CD4-positive, alpha-beta T cell treated with Interleukin-12 subunit alpha and Interleukin-12 subunit beta, for 1 hour (primary cell): Measurements from ENCODE around the gene CHMP2B.
"Not testable (repeated sequence)": the region's sequence is repeated elsewhere in the genome, so short reads cannot be mapped to it uniquely, and the experiment has no call there.

Experiments
- DNase-seq: peaks from one replicate; pipeline ENCODE4 v3.0.0-alpha.2; 2020

Gene CHMP2B

DNA sequence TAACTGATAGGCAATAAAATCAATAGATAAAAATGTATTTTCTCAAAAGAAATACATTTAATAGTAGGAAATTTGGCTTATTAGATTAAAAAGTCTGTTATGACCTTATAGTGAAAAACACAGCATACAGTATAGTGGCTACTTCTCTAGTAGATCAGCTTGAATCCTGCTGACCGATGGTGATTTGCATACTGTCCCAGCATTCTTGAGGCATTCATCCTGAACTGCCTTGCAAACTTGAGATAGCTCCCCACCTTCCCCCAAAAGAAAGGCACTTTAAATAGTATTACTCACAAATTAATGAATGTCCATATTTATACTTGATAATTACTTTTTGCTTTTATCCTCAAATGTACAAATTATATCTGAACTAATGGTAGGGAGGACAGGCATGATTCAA lies 6.7 kb downstream of the CHMP2B start:
- DNase-seq = no peak

DNA sequence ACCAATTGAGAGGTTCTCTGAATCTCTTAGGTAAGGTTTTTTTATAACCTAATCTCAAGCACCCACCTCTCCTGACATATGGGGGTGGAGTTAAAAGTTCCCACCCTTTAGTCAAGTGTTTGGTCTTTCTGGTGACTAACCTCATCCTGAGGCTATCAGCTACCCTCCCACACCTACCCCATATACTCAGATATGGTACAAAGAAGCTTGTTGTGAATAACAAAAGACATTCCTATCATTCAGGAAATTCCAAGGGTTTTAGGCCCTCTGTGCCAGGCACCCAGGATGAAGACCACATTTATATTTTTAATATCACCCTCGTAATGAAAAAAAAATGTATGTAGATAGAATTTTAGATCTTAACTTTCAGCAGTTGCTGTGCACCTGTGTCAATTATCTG lies 9.0 kb downstream of the CHMP2B start:
- no peak for DNase-seq

DNA sequence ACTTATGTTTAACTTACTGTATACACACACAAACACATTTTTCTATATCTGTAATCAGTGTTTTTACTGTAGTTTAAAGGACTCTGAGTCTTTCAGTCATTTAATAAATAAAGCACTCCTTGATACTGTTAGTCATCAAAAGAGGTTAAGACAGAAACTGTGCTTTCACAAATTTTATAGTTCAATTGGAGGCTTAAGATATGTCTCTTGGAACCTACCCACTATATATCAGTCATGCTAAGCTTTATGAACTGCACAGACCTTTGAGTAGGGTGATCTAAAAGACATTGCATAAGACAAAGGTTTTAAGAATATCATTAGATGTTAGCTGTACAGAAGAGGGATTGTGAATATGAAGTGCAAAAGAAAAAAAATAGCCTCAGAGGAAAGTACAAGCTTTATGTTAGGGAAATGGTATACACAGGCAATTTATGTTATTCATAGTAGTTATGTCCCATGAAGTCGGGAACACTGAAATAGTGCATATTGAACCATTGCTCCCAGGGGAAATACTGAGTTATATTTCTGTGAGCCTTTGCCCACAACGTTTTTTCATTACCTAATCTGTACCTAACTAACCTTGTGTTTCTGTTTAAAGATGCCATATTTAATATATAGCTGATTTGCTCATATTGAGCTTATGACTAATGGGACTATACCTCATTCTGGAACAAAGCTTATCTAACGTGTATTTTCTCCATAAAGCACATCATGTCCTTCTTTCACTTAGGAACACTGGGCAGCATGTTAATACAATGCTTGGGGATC lies 19.7 kb downstream of the CHMP2B start:
- no peak for DNase-seq

DNA sequence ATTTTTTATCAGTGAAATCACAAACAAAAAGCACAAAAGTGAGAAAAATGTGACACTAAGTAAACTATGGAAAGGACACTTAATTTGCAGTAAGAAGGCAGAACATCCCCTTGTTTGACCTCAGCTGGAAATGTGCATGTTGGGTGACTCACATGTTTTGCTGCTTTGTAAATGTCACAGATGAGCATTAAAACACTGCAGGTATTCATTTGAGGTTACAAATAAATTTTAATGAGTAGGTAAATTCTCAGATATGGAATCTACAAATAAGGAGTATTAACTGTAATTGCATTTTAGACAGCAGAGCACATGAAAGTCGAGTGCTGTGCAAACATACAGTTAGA lies 20.3 kb downstream of the CHMP2B start:
- no peak for DNase-seq

DNA sequence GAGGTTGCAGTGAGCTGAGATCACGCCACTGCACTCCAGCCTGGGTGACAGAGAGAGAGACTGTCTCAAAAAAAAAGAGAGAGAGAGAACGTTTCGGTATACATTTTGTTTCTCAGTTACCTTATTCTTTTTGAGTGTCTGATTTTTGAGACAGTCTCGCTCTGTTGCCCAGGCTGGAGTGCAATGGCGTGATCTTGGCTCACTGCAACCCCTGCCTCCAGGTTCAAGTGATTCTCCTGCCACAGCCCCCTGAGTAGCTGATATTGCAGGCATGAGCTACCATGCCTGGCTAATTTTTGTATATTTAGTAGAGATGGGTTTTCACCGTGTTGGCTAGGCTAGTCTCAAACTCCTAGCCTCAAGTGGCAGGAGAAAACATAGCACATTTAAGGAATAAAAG lies 21.1 kb downstream of the CHMP2B start:
- DNase-seq = not testable (repeated sequence)

DNA sequence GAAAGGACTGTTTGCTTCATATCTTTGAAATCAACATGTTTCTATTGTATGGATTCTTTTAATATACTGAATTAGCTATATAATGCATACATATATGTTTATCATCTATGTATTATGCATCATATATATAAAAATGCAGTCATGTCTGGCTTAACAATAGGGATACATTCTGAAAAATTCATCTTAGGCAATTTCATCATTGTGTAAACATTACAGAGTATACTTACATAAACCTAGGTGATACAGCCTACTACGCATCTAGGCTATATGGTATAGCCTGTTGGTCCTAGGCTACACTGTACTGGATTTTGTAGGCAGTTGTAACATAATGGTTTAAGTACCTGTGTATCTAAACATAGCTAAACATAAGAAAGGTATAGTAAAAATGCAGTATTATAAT lies 21.7 kb downstream of the CHMP2B start:
- DNase-seq = no peak

DNA sequence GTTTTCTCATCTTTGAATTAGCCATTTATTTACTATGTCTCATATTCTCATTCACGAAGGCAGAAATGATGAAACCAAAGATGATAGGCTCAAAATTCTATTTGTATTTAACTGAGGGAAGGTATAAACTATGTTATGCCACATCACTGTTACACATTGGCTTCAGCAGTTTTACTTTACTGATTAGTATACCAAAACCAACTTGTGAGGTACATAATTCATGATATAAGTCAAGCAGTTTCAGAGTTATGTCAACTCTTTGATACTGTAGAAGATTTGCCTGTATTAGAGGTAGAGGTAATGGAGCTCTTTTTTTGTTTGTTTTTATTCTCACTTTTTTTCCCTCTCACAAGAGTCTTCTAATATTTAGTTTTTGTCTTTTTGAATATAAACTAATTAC lies 22.9 kb downstream of the CHMP2B start:
- DNase-seq = no peak

DNA sequence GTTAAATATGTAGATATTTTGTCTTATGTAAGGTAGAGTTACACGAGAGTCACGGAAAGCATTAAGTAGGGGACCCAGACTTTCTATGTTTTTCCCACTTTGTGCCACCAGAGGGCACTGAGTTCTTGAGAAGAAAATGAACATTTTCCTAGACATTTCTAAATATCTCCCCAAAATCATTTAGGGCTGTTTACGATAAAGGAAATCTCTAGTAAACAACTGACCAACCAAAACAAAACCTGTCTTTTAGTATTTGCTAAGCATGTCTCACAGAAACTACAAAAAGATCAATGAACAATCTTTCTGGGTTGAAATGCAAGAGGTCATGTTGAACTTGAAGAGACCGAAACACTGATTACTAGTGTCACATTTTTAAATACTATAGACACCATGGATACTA lies 33.2 kb downstream of the CHMP2B start:
- peak; percentile 47 for DNase-seq

DNA sequence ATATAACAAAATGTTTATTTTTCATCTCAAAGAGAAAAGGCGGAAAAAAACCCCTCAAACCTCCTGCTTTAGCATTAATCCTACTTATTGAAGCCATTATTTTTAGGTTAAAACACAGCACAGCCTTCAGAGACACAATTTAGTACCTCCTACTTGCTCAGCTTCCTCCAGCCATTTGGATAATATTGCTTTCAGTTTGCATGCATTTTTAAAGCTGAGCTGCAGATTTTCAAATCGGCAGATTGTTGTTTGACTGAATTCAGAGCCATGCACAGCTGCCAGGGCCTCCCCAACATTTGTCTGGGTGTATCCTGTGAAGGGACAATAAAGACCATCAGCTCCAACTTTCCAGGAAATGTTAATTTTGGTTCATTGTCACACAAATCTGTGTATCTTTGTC lies 34.8 kb downstream of the CHMP2B start:
- DNase-seq = no peak

DNA sequence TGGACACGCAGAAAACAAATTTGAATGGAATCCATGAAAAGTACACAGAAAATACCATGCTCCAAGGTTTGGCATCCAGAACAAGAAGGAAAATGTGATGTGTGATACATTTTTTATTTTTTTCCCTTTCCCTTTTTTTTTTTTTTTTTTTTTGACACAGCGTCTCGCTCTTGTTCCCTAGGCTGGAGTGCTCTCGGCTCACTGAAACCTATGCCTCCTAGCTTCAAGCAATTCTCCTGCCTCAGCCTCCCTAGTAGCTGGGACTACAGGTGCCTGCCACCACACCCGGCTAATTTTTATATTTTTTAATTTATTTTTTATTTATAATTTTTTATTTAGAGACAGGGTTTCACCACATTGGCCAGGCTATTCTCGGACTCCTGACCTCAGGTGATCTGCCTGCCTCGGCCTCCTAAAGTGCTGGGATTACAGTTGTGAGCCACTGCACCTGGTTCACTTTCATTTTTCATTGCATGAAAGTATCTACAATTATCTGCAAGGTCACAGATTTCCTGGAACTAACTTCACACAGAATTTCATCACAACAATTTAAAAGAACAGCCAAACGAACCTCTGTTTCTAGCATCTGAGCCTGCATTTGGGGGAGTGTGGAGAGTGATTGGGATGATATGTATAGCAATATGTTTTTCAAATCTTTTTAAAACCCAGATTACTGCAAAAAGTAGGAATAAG lies 41.0 kb downstream of the CHMP2B start:
- no peak for DNase-seq

DNA sequence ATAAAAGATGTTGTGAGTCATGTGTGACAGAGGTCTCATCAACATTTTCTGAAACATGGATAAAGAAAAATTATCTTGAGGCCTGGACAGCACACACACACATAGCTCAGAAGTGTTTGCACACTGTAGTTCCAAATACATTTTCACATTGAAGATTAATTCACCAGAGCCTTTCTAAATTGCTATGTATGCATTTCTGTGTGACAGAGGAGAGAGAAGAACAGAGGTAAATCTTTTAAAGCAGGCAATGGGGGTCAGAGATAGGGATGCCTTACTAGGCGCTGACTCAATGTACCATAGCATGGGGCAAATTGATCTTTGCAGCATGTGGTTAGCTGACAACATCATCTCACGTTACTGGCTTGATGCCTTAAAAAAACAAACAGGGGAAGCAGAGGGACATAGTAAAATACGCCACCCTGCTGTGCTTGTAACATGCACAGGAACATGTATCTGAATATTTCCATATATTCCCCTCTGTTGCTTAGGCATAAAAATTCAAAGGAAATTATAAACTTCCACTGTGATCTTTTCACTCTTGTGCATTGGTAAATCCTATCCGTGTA lies 41.6 kb downstream of the CHMP2B start:
- no peak for DNase-seq

DNA sequence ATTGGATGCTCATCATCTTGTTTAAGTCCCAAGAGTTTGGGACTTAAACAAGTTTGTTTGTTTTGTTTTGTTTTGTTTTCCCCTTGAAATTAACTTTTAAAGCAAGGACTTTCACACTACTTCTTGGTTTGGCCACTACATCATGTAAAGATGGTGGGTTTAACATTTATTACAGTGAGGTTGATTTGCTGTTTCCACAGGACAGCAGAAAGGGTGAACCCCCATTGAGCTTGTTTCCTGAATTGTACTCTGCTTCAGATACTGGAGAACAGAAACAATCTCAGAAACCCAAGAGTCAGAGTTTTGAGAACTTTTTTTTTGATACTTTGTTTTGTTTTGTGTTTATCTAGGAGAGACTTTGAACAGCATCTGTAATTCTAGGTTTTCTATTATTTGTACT lies 42.6 kb downstream of the CHMP2B start:
- DNase-seq = no peak

DNA sequence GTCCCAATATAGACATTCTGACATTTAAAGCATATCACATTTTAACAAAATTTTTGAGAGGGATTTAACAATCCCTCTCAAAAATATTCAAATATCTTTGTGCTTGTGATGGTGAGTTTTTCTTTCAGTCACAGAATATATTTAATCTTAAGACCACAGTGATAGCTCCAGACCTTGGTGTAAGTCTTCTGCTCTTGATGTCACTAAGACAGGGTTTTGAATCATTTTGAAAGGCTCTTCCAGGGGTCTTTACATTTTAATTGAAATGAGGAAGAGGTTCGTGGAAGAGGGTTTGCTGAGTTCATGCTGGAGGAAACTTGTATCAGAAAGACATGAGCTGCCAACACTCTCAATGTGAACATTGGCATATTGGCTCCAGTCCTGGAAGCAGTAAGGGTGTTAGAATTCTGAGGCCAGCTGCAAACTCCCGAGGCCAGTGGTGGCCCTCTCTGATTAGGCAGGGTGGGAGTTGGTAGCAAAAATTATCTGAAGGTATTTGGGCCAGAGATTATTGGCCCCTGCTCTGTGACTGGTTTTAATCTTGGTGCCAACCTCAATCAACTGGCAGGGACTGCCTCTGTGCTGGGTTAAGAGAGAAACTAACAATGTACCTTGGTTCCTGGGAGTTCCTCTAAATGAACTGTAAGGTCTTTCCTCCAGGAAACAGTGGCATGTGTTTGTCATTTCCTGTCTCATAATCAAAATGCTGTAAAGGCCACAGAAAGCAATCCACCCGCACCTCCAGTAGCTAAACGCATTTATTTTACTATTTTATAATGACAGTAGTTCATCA lies 44.0 kb downstream of the CHMP2B start:
- DNase-seq = peak; percentile 5

DNA sequence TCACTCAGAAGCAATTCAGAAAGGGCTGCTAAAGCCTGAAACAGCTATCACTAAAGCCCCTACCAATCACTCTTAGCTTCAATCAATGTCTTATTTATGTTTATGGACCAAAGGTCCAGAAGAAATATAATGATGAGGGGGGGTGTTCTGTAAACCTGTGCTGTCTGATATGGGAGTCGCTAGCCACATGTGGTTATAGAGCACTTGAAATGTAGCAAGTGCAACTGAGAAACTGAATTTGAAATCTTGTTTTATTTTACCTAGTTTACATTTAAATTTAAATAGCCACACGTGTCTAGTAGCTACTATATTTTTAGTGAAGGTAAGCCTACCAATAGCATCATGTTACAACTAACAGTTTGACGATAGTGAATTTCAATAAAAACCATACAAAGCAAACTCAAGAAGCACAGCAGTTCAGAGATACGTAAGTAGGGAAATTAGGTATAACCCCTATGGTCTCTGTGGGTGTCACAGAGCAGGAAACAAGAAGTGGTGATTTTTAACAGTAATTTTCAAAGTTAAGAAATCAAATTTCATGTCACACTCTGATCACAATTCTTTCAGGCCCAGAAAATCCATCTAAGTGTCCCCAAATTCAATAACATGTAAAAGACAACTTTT lies 45.7 kb downstream of the CHMP2B start:
- DNase-seq = no peak

DNA sequence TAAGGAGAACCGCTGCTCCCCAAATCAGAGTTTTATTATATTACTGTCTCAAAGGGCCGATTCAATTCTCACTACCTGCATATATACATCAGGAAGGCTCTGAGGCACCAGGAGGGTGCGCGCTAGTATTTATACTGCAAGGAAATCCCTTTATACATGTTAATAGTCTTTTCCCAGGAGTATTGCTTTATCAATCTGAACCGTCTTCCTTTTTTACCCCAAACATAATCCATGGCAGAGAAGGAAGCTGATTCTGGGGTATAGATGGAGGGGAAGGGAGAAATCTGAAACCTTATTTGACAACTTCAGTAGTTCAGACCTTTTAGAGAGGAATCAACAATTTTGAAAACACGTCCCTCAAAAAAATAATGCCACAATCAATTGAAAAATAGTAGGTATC lies 49.4 kb downstream of the CHMP2B start, which contains the start of gene POU1F1:
Gene POU1F1 (minus strand): TSS at position 101 of the 400 bp plus-strand sequence. CDS start 122 bp downstream, outside the sequence.
- DNase-seq = no peak

DNA sequence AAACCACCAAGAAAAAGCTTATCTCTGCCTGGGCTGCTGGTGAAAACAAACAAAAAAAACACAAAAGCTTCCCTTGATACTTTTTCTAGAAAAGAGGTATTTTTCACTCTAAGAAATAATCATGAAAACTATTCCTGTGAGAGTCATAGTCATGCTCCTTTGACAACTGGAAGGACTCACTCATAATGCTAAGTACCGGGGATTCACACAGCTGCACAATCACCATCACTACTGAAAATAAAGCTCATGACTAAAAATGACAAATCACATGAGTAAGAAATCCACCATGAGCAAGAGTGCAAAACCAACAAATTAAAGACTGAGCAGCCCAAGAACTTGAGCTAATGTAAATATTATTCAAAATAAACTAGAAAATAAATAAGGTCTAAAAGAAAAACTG lies 59.9 kb downstream of the CHMP2B start:
- DNase-seq = no peak

DNA sequence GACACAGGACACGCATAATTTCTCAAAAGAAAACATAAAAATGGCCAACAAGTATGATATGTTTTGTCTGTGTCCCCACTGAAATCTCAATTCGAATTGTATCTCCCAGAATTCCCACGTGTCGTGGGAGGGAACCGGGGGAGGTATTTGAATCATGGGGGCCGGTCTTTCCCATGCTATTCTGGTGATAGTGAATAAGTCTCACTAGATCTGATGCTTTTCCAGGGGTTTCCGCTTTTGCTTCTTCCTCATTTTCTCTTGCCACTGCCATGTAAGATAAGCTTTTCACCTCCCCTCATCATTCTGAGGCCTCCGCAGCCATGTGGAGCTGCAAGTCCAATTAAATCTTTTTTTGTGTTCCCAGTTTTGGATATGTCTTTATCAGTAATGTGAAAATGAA lies 61.3 kb downstream of the CHMP2B start:
- DNase-seq = no peak

DNA sequence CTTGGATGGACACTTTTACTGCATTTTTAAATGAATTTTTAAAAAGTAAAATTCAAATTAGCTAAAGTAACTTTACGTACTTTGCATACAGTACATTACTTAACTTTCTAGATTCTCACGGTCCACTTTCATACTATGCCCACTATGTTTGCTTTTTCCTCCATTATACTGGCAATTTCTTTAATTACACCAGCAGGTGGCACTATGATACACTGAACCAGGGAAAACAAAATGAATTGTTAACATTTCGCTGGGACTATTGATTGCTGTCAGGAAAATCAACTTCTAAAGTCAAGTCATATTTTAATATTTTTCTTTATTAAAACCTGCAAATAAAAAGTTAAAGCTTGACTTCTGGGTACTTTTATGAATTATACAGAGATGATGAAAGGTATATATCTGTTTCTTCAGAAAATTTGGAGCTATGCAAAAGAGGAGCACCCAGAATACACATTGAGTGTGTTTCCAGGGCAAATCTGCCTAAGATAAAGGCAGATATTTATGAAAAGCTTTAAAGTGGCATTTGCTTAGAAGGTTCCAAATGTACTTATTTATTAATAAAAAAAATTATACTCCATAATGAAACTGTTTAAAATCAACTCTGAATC lies 71.1 kb downstream of the CHMP2B start:
- DNase-seq = peak; percentile 34

DNA sequence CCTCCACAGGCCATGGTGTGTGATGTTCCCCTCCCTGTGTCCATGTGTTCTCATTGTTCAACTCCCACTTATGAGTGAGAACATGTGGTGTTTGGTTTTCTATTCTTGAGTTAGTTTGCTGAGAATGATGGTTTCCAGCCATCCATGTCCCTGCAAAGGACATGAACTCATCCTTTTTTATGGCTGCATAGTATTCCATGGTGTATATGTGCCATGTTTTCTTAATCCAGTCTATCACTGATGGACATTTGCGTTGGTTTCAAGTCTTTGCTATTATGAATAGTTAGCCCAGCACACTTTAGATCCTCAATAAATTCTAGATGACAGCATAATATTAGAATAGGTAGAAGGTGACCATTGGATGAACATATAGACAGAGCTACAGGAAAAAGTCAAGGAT lies 77.9 kb downstream of the CHMP2B start:
- DNase-seq = not testable (repeated sequence)
